ENCODE data around the gene GAB1.

Gene GAB1

DNA sequence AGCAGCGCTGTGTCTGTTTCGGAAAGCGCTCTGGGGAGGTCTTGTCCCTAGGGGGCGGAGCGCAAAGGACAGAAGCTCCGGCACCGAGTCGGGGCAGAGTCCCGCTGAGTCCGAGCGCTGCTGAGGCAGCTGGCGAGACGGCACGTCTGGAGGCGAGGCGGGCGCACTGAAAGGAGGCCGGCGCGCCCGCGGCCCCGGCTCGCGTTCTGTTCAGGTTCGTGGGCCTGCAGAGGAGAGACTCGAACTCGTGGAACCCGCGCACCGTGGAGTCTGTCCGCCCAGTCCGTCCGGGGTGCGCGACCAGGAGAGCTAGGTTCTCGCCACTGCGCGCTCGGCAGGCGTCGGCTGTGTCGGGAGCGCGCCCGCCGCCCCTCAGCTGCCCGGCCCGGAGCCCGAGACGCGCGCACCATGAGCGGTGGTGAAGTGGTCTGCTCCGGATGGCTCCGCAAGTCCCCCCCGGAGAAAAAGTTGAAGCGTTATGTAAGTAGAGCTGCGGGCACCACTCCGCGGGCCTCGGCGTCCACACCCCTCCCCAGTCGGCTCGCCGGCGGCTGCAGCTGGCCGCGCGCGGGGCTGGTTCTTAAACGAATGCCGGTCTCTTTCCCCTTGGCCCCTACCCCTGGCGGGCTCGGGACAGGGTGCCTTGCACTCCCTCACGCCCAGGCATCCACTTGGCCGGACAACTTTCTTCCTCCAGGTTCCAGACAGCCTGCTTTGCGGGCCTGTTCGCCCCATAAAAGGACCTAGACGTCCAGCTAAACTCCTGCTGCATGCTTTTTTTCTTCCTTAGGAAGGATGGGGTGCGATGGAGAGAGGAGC is at the start of gene GAB1:
Gene GAB1 (plus strand): TSS at position 96 of the 819 bp plus-strand sequence. CDS start 313 bp downstream, at position 409.
- peak; percentile 31 to 36 for DNase-seq

DNA sequence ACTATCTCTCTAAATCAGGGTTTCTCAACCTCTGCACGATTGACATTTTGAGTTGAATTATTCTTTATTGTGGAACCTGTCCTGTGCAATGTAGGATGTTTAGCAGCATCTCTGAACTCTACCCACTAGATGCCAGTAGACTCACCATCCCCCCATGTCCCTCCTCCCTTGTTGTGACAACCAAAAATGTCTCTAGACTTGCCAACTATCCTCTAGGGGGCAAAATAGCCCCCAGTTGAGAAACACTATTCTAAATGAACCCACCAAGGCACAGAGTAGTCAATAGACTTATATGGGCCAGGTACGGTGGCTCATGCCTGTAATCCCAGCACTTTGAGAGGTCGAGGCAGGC is 49.1 kb upstream of the GAB1 start:
- DNase-seq: no peak

DNA sequence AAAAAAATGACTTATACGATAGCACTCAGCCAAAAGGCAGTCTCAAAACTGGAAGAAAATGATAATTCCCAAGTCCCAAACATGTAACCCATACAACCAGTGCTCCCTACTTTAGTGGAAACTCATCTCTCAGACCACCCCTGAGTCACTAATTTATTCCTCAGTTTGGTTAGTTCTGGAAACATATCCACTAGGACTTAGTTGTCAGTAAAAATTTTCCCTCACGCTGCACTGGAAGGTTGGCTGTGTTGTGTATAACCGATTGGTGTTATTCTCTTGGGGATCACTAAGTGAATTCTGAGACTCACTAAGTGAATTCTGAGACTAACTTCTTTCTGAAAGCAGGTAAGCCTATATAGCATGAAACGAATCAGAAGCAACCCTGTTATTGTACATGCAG is 48.5 kb upstream of the GAB1 start:
- no peak for DNase-seq

DNA sequence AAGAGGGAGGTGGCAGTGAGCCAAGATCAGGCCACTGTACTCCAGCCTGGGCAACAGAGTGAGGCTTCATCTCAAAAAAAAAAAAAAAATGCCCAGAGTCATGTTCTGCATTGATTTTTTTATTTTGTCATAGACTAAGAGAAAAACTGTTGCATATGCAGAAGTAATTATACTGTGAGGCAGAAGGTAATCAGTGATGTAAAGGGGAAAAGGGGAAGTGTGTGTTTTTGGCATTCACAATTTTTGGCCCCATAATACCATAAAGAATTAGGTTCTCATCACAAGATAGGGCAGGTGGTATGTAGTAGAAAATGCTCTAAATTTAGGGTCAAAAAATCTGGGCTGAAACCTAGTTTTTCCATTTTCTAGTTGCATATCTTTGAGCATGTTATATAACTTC is 47.3 kb upstream of the GAB1 start:
- DNase-seq: no peak

DNA sequence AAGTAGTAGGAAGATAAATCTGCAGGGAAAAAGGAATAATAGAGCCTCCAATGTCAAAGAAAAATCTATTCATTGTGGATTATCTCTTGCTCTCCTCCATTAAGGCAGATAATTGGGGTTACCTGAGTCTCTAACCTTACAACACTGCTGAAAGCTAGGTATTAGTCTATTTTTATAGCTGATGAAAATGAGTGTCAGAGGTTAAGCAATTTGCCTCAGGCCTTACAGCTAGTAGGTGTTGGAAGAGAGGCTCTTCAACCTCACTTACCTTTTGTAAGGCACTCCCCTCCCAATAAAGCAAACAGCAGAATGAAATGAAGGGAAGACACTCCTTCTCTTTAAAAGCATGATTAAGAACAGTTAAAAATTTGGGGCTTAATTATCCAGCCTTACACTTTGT is 45.4 kb upstream of the GAB1 start:
- DNase-seq: no peak

DNA sequence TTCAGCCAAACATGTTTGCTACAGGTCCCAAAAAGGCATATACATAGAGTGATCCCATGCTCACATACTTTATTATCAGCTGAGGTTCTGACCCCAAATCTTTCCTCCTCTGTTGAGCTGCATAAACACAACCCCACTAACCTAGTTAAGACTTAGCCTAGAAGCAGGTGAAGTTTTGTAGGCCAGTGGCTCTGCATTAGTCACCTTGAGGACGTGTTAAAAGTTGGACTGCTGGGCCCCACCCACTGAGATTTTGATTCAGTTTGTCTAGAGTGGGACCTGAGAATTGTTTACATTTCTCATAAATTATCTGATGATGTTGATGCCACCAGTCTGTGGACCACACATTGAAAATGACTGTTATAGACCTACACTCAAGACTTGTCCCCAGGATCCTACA is 43.8 kb upstream of the GAB1 start:
- no peak for DNase-seq

DNA sequence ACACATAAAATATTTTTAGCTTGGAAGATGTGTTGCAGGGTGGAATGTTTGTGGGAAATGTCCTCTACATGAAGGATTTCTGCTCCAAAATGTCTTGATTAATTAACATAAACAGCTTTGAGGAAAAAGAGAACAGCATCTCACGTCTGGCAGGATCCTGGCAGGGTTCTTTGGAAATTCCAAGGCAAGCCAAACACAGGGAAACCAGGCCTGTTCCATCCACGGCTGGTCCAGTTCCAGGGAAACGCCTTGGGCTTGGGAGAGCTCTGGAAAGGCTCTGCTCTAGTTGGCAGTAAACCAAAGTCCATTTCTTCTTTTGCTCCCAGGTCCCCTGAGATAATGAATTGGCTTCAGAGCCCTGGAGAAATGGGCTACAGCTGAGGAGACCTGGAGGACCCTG is 42.4 kb upstream of the GAB1 start:
- DNase-seq: no peak

DNA sequence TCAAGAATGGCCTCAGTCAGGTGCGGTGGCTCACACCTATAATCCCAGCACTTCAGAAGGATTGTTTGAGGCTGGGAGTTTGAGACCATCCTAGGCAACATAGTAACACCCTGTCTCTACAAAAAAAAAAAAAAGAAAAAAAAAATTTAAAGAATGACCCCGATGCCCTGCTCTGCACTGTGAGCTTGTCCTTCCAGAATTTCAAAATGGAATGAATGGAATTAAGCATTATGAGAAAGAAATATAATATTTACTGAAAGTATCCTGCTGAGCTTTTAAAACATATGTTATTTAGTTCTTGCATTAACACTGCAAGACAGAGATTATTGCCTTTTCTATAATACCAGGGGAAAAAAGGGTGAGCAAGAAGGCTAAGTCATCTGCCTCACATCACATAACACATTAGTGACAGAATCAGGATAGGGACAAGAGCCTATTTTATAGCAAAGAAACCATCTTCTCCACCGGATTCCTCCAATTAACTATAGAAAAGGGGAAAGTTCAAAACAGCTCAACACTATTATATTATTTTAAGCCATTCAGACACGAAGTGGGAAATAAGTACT is 41.9 kb upstream of the GAB1 start:
- no peak for DNase-seq

DNA sequence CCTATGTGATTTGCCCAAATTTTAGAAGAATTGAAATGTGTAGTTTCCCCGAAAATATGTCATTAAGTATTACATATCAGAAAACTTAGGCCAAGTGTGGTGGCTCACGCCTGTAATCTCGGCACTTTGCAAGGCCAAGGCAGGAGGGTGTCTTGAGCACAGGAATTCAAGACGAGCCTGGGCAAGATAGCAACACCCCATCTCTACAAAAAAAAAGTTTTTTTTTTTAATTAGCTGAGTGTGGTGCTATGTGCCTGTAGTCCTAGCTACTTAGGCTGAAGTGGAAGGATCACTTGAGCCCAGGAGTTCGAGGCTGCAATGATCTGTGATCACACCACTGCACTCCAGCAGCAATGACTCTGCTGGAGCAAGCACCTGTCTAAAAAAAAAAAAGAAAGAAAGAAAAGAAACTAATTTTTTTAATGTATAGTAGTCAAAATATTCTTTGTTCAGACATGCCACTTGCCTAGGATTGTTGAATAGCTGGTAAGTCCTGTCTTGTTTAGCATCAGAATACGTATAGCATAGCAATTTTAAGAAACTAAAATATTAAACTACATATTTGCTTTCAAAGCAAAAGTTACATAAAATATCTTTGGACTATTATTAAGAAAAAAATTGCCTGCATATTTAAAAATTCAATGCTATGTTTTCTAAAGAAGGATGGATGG is 40.1 kb upstream of the GAB1 start:
- no peak for DNase-seq

DNA sequence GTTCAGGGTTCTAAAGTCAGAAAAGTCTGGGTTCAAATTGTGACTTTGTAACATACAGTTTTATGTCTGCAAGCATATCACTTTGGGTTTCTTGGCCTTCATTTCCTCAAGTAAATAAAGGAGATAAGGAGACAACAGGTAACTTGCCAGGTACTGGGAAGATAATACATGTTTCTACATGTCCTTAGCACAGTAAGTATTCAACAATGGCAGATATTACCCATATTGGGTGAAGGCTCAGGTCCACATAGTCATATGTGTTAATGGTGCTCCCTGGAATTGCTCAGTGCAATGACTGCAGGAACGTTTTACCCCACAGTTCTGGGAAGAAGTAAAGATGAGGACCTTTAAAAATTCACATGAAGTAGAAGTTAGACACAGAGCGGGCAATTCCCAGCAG is 35.8 kb upstream of the GAB1 start:
- DNase-seq: no peak

DNA sequence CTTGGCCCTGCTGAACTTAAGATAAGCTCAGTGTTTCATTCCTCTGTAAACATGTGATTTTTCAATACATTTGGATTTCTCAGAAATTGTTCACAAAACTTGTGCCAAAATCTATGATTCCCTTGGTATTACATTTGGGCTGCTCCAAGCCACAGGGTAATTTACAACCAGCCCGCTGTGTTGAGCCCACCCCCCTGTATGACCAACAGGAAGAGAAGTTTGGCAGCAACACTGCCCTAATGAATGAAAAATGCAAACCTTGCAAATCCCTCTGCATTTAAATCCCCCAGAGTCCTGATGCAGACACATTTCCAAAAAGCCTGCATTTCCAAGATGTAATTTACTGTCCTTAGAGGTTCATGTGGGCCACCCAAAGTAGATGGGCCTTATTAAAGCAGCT is 34.1 kb upstream of the GAB1 start:
- no peak for DNase-seq

DNA sequence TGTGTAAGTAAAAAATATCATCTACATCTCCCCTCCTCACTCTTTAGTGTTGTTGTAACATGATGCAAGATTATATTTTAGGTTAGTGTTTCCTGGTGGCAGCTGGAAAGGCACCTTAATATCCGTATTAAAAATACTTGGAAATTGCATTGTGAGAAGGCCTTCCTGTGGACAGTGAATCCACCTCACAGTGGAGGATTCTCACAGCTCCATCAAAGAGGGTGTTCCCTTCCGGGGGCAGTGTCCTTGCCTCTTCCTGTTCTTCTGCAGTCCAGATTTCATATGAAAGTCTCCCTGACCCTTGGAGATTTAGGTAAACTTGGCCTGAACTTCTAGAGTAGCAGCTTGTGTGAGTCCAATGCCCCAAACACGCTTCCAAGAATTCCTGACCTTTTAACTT is 29.9 kb upstream of the GAB1 start:
- DNase-seq: no peak

DNA sequence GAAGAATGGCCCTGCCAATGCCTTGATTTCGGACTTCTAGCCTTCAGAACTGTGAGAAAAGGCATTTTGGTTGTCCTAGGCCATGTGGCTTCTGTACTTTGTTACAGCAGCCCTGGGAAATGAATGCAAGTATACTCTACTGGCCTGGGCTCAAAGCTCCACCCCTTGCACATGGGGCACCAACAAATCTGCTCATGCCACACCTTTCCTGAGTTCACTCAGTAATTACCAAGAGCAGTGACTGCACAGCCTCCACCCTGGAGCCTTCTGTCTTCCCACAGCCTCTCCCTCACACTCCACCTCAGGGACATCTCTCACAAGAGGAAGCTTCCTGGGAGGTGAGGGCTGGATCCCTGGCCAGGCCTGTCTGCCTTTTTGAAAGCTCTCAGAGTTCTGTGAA is 29.1 kb upstream of the GAB1 start:
- no peak for DNase-seq

DNA sequence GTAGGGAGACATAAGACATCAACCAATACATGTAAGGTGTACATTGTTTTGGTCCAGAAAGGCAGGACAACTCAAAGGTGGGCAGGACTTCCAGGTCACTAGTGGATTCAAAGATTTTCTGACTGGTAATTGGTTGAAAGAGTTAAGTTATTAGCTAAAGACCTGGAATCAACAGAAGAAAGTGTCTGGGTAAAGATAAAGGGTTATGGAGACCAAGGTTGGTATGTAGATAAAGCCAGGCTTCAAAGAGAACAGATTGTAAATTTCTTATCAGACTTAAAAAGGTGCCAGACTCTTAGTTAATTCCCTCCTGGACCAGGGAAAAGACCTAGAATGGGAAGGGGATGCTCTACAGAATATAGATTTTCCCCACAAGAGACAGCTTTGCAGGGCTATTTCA is 28.3 kb upstream of the GAB1 start:
- no peak for DNase-seq

DNA sequence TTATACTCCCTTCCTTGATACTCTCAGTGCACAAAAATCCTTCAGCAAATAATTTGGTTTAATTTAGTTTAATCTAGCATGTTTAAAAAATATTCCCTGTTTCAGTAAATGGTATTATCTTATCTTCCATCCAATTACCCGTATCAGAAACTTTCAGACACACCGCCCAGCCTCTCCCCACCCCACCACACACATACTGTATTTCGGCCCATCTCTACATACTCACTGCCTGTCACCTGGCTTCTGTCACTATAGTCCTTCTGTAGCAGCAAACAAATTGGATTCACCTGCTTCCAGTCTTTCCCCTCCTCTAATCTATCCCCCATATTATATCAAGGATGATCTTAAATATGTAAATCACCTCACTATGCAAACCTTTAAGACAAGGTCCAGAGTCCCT is 24.8 kb upstream of the GAB1 start:
- DNase-seq: no peak

DNA sequence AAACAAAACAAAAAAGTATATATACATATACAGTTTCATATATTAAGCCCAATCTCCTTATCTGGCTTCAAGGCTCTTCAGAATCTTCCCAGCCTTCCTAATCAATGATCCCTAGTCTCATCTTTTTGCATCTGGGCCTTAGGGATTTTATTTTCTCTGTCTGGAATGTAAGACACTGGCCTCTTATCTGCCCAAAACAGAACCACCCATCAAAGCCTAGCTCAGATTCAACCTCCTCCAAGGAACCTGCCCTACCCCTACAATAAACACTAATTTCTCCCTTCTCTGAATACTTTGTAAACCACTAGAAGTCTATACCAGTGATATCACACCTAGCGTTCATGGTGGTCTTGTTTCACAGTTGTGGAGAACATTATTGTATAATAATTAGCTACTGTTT is 23.2 kb upstream of the GAB1 start:
- DNase-seq: no peak

DNA sequence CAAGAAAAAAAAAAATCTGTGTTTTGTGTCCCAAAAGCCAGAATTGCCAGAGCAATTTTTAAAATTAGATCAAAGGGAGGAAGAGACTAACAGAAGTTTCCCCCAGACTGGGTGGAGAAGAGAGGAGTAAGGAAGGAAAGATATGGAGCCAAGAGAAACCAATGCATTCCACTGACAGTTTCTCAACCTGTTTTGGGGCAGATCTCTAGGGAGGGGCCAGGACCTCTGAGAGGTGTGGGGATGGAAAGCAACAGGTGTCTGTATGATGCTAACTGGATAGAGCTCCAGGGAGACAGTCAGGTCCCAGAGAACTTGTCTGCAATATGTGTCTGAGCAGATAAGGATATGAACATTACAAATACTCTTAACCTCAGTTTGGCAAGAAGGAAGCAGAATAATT is 22.7 kb upstream of the GAB1 start:
- no peak for DNase-seq

DNA sequence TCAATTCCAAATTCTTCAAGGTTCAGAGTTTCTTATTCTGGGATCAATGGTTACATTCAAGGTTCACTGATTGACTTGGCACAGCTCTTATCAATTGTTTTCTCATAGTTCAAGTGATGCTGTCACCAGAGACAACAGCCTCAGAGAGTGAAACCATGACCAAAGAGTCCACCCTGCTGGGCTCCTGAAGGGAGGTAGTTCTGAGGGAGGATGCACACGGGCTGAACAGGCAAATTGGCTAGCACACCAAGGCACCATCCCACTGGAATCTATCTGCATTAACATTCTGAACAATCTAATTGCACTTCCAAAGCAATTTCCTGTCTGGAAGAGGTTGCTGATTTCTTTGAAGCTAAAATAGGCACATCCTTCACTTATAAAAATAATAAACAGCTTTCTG is 16.6 kb upstream of the GAB1 start:
- DNase-seq: no peak

DNA sequence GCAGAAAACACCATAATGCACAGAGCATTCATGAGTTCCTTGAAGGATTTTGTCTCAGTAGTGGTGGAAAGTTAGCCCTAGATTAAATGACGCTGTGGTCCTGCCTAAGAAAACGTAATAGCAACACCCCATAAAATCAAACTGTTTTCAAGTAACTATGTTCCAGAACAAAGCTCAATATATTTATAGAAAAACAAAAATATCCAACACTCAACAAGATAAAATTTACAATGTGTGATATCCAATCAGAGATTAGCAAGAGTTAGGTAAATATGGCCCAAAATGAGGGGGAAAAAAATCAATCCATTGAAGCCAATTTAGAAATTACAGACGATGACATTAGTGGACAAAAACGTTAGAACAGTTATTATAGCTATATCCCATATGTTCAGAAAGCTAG is 9.9 kb upstream of the GAB1 start:
- DNase-seq: no peak

DNA sequence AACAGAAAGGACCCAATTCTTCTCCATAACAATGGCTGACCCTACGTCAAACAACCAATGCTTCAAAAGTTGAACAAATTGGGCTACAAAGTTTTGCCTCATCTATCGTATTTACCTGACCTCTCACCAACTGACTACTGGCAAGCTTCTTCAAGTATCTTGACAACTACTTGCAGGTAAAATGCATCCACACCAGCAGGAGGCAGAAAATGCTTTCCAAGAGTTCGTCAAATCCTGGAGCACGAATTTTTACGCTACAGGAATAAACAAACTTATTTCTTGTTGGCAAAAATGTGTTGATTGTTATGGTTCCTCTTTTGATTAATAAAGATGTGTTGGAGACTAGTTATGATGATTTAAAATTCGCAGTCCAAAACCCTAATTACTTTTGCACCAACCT is 6.7 kb upstream of the GAB1 start:
- no peak for DNase-seq

DNA sequence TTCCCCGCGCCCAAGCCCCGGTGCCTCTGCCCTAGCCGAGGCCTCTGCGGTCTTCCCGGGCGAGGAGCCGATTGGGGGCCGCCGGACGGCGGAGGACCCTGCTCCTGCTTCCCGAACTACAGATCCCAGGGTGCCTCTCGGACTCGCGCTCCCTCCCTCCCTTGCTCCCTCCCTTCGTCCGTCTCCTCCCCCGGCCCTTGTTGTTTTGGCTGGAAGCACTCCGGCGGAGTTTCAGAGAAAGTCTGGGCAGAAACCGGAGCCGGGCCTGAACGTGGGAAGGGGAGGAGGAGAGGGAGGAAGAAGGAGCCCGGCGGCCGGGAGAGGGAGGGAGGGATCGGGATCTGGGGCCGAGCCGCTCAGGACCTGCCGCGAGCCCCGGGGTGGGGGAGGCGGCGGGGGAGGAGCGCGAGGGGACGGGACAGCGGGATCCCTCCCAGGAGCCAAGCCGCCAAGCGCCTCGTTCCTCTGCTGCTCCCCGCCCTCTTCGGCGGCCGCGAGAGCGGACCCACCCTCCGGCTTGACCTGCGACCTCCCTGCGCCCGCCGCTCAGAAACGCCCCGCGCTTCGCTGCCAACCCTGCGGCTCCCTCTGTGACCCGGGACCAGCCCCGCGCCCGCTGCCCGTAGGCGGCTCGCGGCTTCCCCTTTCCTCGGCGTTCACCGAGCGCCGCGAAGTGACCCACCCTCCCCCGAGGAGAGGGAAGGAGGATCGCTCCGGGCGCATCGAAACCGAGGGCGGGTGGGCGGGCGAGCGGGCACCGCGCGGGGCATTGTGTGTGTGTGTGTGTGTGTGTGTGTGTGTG is 496 bp upstream of the GAB1 start:
- peak; percentile 56 to 61 for DNase-seq

DNA sequence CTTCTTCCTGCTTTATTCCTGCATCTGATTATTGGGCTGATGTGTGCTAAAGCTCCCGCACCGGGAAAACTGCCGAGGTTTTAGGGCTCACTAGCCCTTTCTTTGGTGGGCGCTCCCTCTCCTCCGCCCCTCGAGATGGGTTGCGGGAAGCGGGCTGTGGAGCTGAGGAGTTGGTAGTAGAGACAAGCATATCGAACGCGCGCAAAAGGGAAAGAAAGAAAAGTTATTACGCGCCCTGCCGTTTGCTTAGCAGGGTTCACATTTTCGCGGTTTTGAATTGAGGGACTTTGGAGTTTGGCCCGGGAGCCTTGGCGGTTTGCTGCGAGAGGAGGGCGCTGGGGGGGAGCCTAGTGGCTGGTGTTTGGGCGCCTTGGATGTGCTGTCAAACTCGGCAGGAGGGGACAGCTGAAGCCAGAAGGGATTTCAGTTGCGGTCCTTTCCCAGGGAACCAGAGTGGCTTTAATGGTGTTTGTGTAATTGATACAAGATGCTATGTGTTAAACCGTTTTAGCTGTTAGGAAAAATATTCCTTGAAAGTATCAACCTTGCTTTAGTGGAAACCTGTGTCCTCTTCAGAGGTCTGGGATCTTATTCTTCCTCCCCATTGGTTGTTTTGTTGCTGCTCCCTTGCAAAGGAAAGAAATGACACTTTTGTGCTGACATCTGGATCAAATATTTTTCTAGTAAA is 1.1 kb downstream of the GAB1 start:
- DNase-seq: no peak

DNA sequence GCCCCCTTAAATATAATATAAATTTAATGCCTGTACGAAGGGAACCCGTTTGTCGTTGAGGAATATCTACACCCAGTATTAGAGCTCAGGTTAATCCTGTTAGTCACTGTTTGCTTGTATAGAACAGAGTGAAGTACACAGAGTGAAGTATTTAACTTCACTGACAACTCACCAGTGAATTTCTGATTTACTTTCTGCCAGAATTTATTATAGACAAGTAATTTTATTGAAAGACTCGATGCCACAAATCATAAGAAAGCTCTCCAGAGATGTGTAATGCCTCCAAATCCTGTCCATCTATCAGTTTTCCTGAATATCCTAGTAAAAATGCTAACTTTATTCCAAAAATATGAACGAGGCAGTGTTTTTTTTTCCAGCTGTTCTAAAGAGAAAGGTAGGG is 1.6 kb downstream of the GAB1 start:
- no peak for DNase-seq

All from NCI-H1930 (cell line).